DND-41 (cell line): ENCODE results near the gene SCAPER.

Experiments
- ATAC-seq: fragments of 200-7000 bp; cut with Tn5 transposase; 3 replicates; pipeline ENCODE4 v1.9.1; 2021; ENCODE audit warnings: low read depth; ENCODE audit not compliant: insufficient read depth
- DNase-seq: peaks from one replicate; pipeline ENCODE4 v3.0.0-alpha.2; 2020
- H2AFZ ChIP-seq: 2 replicates; pipeline ENCODE4 v1.6.0; 2012; ENCODE audit warnings: low read depth, low read length
- H3K27ac ChIP-seq: 2 replicates; pipeline ENCODE4 v1.5.1; 2012; ENCODE audit warnings: low read length, inconsistent platforms
- H3K27me3 ChIP-seq: fragments of 200-600 bp; sonication (generic); 2 replicates; pipeline ENCODE4 v1.6.0; 2012; ENCODE audit warnings: low read length, mild to moderate bottlenecking, inconsistent platforms; ENCODE audit not compliant: insufficient read depth, poor library complexity
- H3K36me3 ChIP-seq: 2 replicates; pipeline ENCODE4 v1.5.1; 2012; ENCODE audit warnings: low read length, inconsistent platforms; ENCODE audit not compliant: insufficient read depth
- H3K4me1 ChIP-seq: 2 replicates; pipeline ENCODE4 v1.5.1; 2012; ENCODE audit warnings: mild to moderate bottlenecking, low read length; ENCODE audit not compliant: insufficient read depth
- H3K4me2 ChIP-seq: 2 replicates; pipeline ENCODE4 v1.6.0; 2012; ENCODE audit warnings: mild to moderate bottlenecking, moderate library complexity, low read length, inconsistent platforms; ENCODE audit not compliant: insufficient read depth
- H3K4me3 ChIP-seq, 2 experiments: fragments of 200-600 bp in 1 of 2; shearing (Covaris generic) in 1 of 2; 2 replicates each; pipeline ENCODE4 v1.5.1; 2012 to 2016; ENCODE audit warnings: inconsistent platforms in 2 of 2, low read length in 2 of 2, mild to moderate bottlenecking in 2 of 2, low read depth in 1 of 2, moderate library complexity in 1 of 2
- H3K79me2 ChIP-seq: 2 replicates; pipeline ENCODE4 v1.6.0; 2012; ENCODE audit warnings: low read length, inconsistent platforms; ENCODE audit not compliant: insufficient read depth
- H3K9ac ChIP-seq: 2 replicates; pipeline ENCODE4 v1.6.0; 2012; ENCODE audit warnings: low read depth, mild to moderate bottlenecking, inconsistent platforms, low read length, moderate library complexity
- H3K9me3 ChIP-seq: 2 replicates; pipeline ENCODE4 v1.5.1; 2012; ENCODE audit warnings: low read length, moderate library complexity, mild to moderate bottlenecking, inconsistent platforms; ENCODE audit not compliant: insufficient read depth, severe bottlenecking
- H4K20me1 ChIP-seq: 2 replicates; pipeline ENCODE4 v1.6.0; 2012; ENCODE audit warnings: low read length; ENCODE audit not compliant: insufficient read depth
- CTCF ChIP-seq: IDR thresholded peaks from 2 replicates; pipeline ENCODE4 v1.5.1; 2012; ENCODE audit warnings: borderline replicate concordance, low read length, moderate library complexity, mild to moderate bottlenecking; ENCODE audit not compliant: poor library complexity, severe bottlenecking; ENCODE audit errors: extremely low read depth
- EZH2 ChIP-seq: IDR thresholded peaks from 3 replicates; pipeline ENCODE4 v1.6.1; 2012; ENCODE audit warnings: borderline replicate concordance, low read depth, mild to moderate bottlenecking, moderate library complexity, low read length, inconsistent platforms; ENCODE audit not compliant: severe bottlenecking

The SCAPER gene

DNA sequence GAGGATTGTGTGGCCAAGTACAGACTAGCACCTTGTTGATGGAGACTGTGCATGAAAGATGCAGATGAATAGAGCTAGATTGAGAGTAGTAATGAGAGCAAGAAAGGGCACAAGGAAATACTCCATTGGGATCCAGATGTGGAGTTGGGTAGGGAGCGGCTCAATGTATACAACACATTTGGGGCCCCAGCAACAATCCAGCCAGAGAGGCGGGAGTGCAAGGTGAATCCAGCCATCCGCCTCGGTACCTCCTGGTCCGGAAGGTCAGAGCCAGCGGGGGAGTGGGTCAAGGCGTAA lies 559.6 kb downstream of the SCAPER start:
- Histone ChIP-seq H3K9me3 (no peaks in the 10 kb centered on the region), H3K4me1 (no peaks in the 10 kb centered on the region), H3K27me3 (no peaks in the 10 kb centered on the region), H3K79me2 (no peaks in the 10 kb centered on the region), H4K20me1 (no peaks in the 10 kb centered on the region), H3K27ac (no peak overlapping the region), H3K4me2 (no peak overlapping the region), H3K9ac (no peak overlapping the region), H2AFZ (no peak overlapping the region), H3K36me3 (no peaks in the 10 kb centered on the region), H3K4me3 (no peak overlapping the region)
- TF ChIP-seq CTCF (no peak), EZH2 (no peak)
- no peak for ATAC-seq
- DNase-seq: no peak

GRCh38 chr15:76344893-76345582 lies 560.1 kb downstream of the SCAPER start:
- Histone ChIP-seq H3K4me3 (no peak overlapping the region), H4K20me1 (no peaks in the 10 kb centered on the region)
- TF ChIP-seq EZH2 (no peak), CTCF (no peak)

DNA sequence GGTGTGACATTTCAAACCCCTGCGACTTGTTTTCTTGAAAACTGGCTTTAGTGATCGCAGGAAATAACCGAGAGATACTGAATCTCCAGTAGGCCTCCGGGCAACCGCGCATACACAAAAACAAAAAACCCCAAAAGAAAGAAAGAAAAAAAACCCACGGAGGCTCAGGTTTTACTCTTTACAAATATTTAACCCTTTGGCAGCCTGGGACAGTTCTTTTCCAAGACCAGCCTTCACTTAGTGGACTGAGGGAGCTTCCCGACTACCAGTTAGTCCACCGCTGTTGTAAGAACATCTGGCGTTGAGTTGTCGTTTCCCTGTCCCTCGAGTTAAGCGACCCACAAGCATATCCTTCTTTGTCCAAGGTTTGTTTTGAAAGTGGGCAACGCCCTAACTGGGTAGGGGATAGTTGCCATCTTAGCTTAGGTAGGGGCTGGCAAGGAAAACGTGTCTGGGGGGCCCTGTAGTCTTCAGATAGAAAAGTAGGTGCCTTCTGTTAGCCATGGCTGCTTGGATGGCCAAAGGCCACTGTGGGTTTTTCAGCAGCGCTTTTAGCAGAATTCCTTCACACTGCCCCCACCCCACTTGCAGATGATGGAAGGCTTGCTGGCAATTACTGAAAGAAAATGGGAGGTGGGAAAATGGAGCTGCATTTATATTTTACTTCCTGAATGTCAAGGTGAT lies 561.7 kb downstream of the SCAPER start:
- H3K4me2 ChIP-seq: no peak overlapping the region

More at GRCh38 chr15:76344893-76345582, 560.1 kb downstream of the SCAPER start:
- Histone ChIP-seq H3K27me3 (no peaks in the 10 kb centered on the region), H3K36me3 (no peaks in the 10 kb centered on the region), H2AFZ (no peak overlapping the region), H3K9me3 (no peaks in the 10 kb centered on the region), H3K27ac (no peak overlapping the region), H3K4me1 (no peaks in the 10 kb centered on the region), H3K9ac (no peak overlapping the region), H3K4me2 (no peak overlapping the region), H3K79me2 (no peaks in the 10 kb centered on the region)
- DNase-seq (no peak), ATAC-seq (no peak)

More for the DNA sequence above, 561.7 kb downstream of the SCAPER start:
- no peak for TF ChIP-seq EZH2
- no peak for TF ChIP-seq CTCF
- Histone ChIP-seq H4K20me1 (no peaks in the 10 kb centered on the region), H3K27me3 (peaks cover 3% of the 10 kb centered on the region), H3K27ac (no peak overlapping the region), H3K4me1 (no peaks in the 10 kb centered on the region), H3K79me2 (no peaks in the 10 kb centered on the region), H2AFZ (no peak overlapping the region), H3K9me3 (no peaks in the 10 kb centered on the region), H3K36me3 (no peaks in the 10 kb centered on the region), H3K4me3 (no peak overlapping the region), H3K9ac (no peak overlapping the region)
- ATAC-seq (no peak), DNase-seq (no peak)
